Peyer's patch (tissue), 4 donors: Measurements from ENCODE around the gene SMAD6. TPM values are rescaled to one million over a fixed set of nuclear protein-coding genes. Genes with fewer than 3 reads are reported as not detected.
A peak's percentile ranks its signal among the peaks of the same experiment; 100 is the strongest.
"Not testable (repeated sequence)": the region's sequence is repeated elsewhere in the genome, so short reads cannot be mapped to it uniquely, and the experiment has no call there.

Source experiments
- DNase-seq, 3 donors: peaks; one replicate each; pipeline ENCODE4 v3.0.0-alpha.2; 2017 to 2019
- H3K27ac ChIP-seq, 4 donors: fragments of 200-600 bp; sonication (generic); one replicate each; pipeline ENCODE4 v1.5.1; 2016 to 2019
- H3K27me3 ChIP-seq, 2 donors: fragments of 200-600 bp; sonication (generic); one replicate each; pipeline ENCODE4 v1.5.1; 2019
- H3K36me3 ChIP-seq, 3 donors: fragments of 200-600 bp; sonication (generic); one replicate each; pipeline ENCODE4 v1.5.1; 2016 to 2019
- H3K4me1 ChIP-seq, 4 donors: fragments of 200-600 bp; sonication (generic); one replicate each; pipeline ENCODE4 v1.5.1; 2016 to 2019
- H3K4me3 ChIP-seq, 4 donors: fragments of 200-600 bp; sonication (generic); 1 replicate in 3 of 4; 2 replicates in 1 of 4; pipeline ENCODE4 v1.5.1; 2016 to 2019; ENCODE audit warnings: mild to moderate bottlenecking in 1 of 4
- H3K9me3 ChIP-seq, 4 donors: fragments of 200-600 bp; sonication (generic); one replicate each; pipeline ENCODE4 v1.5.1; 2016 to 2019; ENCODE audit warnings: mild to moderate bottlenecking in 1 of 4
- CTCF ChIP-seq, 6 experiments: fragments of 450-650 bp in 4 of 6; fragments of 200-600 bp in 2 of 6; sonication (generic) in 1 of 6; IDR thresholded peaks; one replicate each; pipeline ENCODE4 v1.5.1; 2017 to 2019; ENCODE audit warnings: antibody characterized with exemption in 6 of 6, mild to moderate bottlenecking in 3 of 6, moderate library complexity in 1 of 6
- POLR2A ChIP-seq, 2 donors: fragments of 450-650 bp; IDR thresholded peaks; one replicate each; pipeline ENCODE4 v1.5.1; 2017; ENCODE audit warnings: antibody characterized with exemption in 2 of 2, mild to moderate bottlenecking in 2 of 2, moderate library complexity in 2 of 2
- total RNA-seq, 4 donors: library from RNA; depleted of rRNA; stranded (reverse); fragments of >200 nt; gene quantifications; one replicate each; pipeline ENCODE4 v1.1.0, GENCODE V29; 2016

The SMAD6 gene
- total RNA-seq, 4 donors from 2014 or later: 11.0 to 34.9 (median 25.5) TPM

- no peak overlapping the region for H3K27ac ChIP-seq
- no peaks in the 10 kb centered on the region for H3K9me3 ChIP-seq
- no peak for TF ChIP-seq CTCF (IDR thresholded peaks at IDR 0.05)
- TF ChIP-seq POLR2A (IDR thresholded peaks at IDR 0.05): no peak
Observed at GRCh38 chr15:66682246-66682645, 19.8 kb upstream of the SMAD6 start.

DNA sequence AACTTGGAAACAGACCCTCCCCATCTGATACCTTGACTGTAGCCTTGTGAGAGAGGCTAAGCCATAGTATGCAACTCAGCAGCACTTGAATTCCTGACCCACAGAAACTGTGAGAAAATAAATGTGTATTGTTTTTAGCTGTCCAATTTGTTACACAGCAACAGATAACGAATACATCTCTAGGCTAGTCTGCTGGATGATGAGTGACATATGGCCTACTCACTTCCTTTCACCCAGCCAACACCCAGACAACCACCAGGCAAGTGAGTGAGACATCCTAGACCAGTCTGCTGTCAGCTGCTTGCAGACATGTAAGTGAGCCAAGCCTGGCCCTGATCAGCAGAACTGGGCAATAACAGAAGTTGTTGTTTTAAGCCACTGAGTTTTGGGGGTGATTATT, 19.2 kb upstream of the SMAD6 start:
- H3K9me3 ChIP-seq: no peaks in the 10 kb centered on the region
- H3K4me1 ChIP-seq: no peaks in the 10 kb centered on the region
- no peaks in the 10 kb centered on the region for H3K36me3 ChIP-seq
- DNase-seq: no peak
- TF ChIP-seq POLR2A (IDR thresholded peaks at IDR 0.05) (no peak), CTCF (IDR thresholded peaks at IDR 0.05) (no peak)
- H3K27me3 ChIP-seq: no peaks in the 10 kb centered on the region
- no peak overlapping the region for H3K27ac ChIP-seq
- no peak overlapping the region for H3K4me3 ChIP-seq

More at GRCh38 chr15:66682246-66682645, 19.8 kb upstream of the SMAD6 start:
- Histone ChIP-seq H3K27me3 (no peaks in the 10 kb centered on the region), H3K36me3 (no peaks in the 10 kb centered on the region), H3K4me3 (no peak overlapping the region), H3K4me1 (no peaks in the 10 kb centered on the region)
- DNase-seq: no peak

DNA sequence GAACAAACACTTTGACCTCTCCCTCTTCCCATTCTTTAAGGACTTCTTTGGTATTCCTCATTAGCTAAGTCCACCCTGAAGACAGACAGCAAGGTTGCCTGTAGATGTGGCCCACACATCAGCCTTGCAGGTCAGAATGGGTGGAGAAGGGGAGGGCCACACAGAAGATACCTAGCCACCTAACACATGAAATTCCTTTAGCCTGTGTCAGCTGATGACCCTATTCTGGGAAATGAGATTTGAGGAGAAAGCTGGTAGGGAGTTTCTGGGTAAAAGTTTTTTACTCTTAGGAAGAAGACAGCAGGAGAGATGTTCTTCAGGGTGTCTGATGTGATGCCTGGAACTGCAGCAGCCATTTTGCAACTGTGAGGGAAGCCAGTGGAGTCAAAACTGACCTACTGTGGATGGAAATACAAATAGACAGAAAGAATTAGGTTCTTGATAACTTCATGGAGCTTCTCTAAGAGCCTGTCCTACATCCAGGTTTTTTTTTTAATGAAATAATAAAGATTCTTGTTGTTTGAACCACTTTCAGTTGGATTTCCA, 17.8 kb upstream of the SMAD6 start:
- Histone ChIP-seq H3K4me3 (no peak overlapping the region), H3K4me1 (no peaks in the 10 kb centered on the region), H3K27ac (no peak overlapping the region), H3K27me3 (no peaks in the 10 kb centered on the region), H3K9me3 (no peaks in the 10 kb centered on the region), H3K36me3 (no peaks in the 10 kb centered on the region)
- no peak for DNase-seq
- TF ChIP-seq POLR2A (IDR thresholded peaks at IDR 0.05) (no peak), CTCF (IDR thresholded peaks at IDR 0.05) (no peak)

GRCh38 chr15:66685638-66686150, 16.3 kb upstream of the SMAD6 start:
- Histone ChIP-seq H3K36me3 (no peaks in the 10 kb centered on the region), H3K9me3 (no peaks in the 10 kb centered on the region), H3K27ac (no peak overlapping the region), H3K4me1 (no peaks in the 10 kb centered on the region), H3K4me3 (no peak overlapping the region), H3K27me3 (no peaks in the 10 kb centered on the region)
- no peak for DNase-seq
- no peak for TF ChIP-seq POLR2A (IDR thresholded peaks at IDR 0.05)
- TF ChIP-seq CTCF (IDR thresholded peaks at IDR 0.05): peak in 3 of 6 experiments; percentile 20 to 46 (median 42)

- not testable (repeated sequence) for DNase-seq, H3K36me3 ChIP-seq, H3K9me3 ChIP-seq, H3K27me3 ChIP-seq, H3K4me1 ChIP-seq, H3K4me3 ChIP-seq, H3K27ac ChIP-seq
Observed at GRCh38 chr15:66690912-66691311, 11.1 kb upstream of the SMAD6 start.

- no peak overlapping the region for H3K4me3 ChIP-seq
- no peaks in the 10 kb centered on the region for H3K4me1 ChIP-seq
- no peaks in the 10 kb centered on the region for H3K9me3 ChIP-seq
- no peak overlapping the region for H3K27ac ChIP-seq
- no peak for DNase-seq
- TF ChIP-seq CTCF (IDR thresholded peaks at IDR 0.05) (no peak), POLR2A (IDR thresholded peaks at IDR 0.05) (no peak)
- H3K36me3 ChIP-seq: no peaks in the 10 kb centered on the region
- H3K27me3 ChIP-seq: no peaks in the 10 kb centered on the region
Observed at GRCh38 chr15:66691727-66692126, 10.3 kb upstream of the SMAD6 start.
